ENCODE results near the gene AMOT.

The AMOT gene

GRCh38 chrX:112759512-112759911 is 81.1 kb downstream of the AMOT start:
- TF ChIP-seq SIN3A (IDR thresholded peaks at IDR 0.05; ENCODE audit: borderline replicate concordance, insufficient read depth, low read length) (no peak), FOXP2 (optimal IDR thresholded peaks at IDR 0.05; ENCODE audit: borderline replicate concordance, extremely low read depth, extremely low read length, insufficient read depth) (no peak), POLR2AphosphoS5 (IDR thresholded peaks at IDR 0.05; ENCODE audit: low read depth, low read length) (no peak), REST (IDR thresholded peaks at IDR 0.05; ENCODE audit: insufficient read depth in 1 of 2, low read depth in 2 of 2, low read length in 2 of 2) (no peak), TAF1 (IDR thresholded peaks at IDR 0.05; ENCODE audit: borderline replicate concordance, insufficient read depth, low read length) (no peak)

GRCh38 chrX:112757946-112758345 is 82.7 kb downstream of the AMOT start:
- TF ChIP-seq POLR2AphosphoS5 (IDR thresholded peaks at IDR 0.05; ENCODE audit: low read depth, low read length), result no peak
- no peak for TF ChIP-seq FOXP2 (optimal IDR thresholded peaks at IDR 0.05; ENCODE audit: borderline replicate concordance, extremely low read depth, extremely low read length, insufficient read depth)
- TF ChIP-seq REST (IDR thresholded peaks at IDR 0.05; ENCODE audit: insufficient read depth in 1 of 2, low read depth in 2 of 2, low read length in 2 of 2), result no peak
- TF ChIP-seq SIN3A (IDR thresholded peaks at IDR 0.05; ENCODE audit: borderline replicate concordance, insufficient read depth, low read length), result no peak
- TF ChIP-seq TAF1 (IDR thresholded peaks at IDR 0.05; ENCODE audit: borderline replicate concordance, insufficient read depth, low read length), result no peak

GRCh38 chrX:112753116-112753515 is 87.5 kb downstream of the AMOT start:
- TF ChIP-seq REST (IDR thresholded peaks at IDR 0.05; ENCODE audit: insufficient read depth in 1 of 2, low read depth in 2 of 2, low read length in 2 of 2) (no peak), POLR2AphosphoS5 (IDR thresholded peaks at IDR 0.05; ENCODE audit: low read depth, low read length) (no peak), TAF1 (IDR thresholded peaks at IDR 0.05; ENCODE audit: borderline replicate concordance, insufficient read depth, low read length) (no peak), FOXP2 (optimal IDR thresholded peaks at IDR 0.05; ENCODE audit: borderline replicate concordance, extremely low read depth, extremely low read length, insufficient read depth) (no peak), SIN3A (IDR thresholded peaks at IDR 0.05; ENCODE audit: borderline replicate concordance, insufficient read depth, low read length) (no peak)

- TF ChIP-seq REST (IDR thresholded peaks at IDR 0.05; ENCODE audit: insufficient read depth in 1 of 2, low read depth in 2 of 2, low read length in 2 of 2) (no peak), POLR2AphosphoS5 (IDR thresholded peaks at IDR 0.05; ENCODE audit: low read depth, low read length) (no peak), FOXP2 (optimal IDR thresholded peaks at IDR 0.05; ENCODE audit: borderline replicate concordance, extremely low read depth, extremely low read length, insufficient read depth) (no peak), SIN3A (IDR thresholded peaks at IDR 0.05; ENCODE audit: borderline replicate concordance, insufficient read depth, low read length) (no peak), TAF1 (IDR thresholded peaks at IDR 0.05; ENCODE audit: borderline replicate concordance, insufficient read depth, low read length) (no peak)
These were observed 89.6 kb downstream of the AMOT start for GRCh38 chrX:112751076-112751475.

Measured in PFSK-1 (cell line).